Calu3 (cell line): Measurements from ENCODE around the gene PPP1R26. TPM values are rescaled to one million over a fixed set of nuclear protein-coding genes. Genes with fewer than 3 reads are reported as not detected.

Source experiments
- BruUV-seq: library from RNA; stranded (reverse); fragments of 400-500 nt; replicated peaks from 2 replicates; lab custom pipeline; 2021; lab: Mats Ljungman, UMichigan
- CTCF ChIA-PET: fragments of 300-600 bp; sonication (Branson Sonifier 250); formaldehyde crosslinking; loops from one replicate; lab custom pipeline; 2022; ENCODE audit warnings: antibody characterized with exemption; lab: Charles Lee
- DNase-seq: peaks from one replicate; pipeline ENCODE4 v3.0.0; 2022
- H3K27ac Mint-ChIP-seq: one replicate; pipeline ENCODE4 v1.8.0; 2022; ENCODE audit warnings: mixed read lengths; ENCODE audit not compliant: unreplicated experiment
- H3K27me3 Mint-ChIP-seq: one replicate; pipeline ENCODE4 v1.8.0; 2022; ENCODE audit warnings: mixed read lengths; ENCODE audit not compliant: unreplicated experiment
- H3K36me3 Mint-ChIP-seq: one replicate; pipeline ENCODE4 v1.8.0; 2022; ENCODE audit warnings: mild to moderate bottlenecking, moderate library complexity, mixed read lengths; ENCODE audit not compliant: insufficient read depth, unreplicated experiment
- H3K4me1 Mint-ChIP-seq: one replicate; pipeline ENCODE4 v1.8.0; 2022; ENCODE audit warnings: mild to moderate bottlenecking, low read depth, mixed read lengths; ENCODE audit not compliant: unreplicated experiment
- H3K4me3 Mint-ChIP-seq: one replicate; pipeline ENCODE4 v1.8.0; 2022; ENCODE audit warnings: mild to moderate bottlenecking, low read depth, moderate library complexity, mixed read lengths; ENCODE audit not compliant: unreplicated experiment
- H3K9me3 Mint-ChIP-seq: one replicate; pipeline ENCODE4 v1.8.0; 2022; ENCODE audit warnings: low read depth, mixed read lengths; ENCODE audit not compliant: unreplicated experiment
- intact Hi-C: fragments of 100-400 bp; cut with micrococcal nuclease; formaldehyde crosslinking; loops from one replicate; pipeline ENCODE4 v1.10.0; 2022; ENCODE audit not compliant: unreplicated experiment
- total RNA-seq: library from RNA; stranded (reverse); gene quantifications from 2 replicates; pipeline ENCODE4 v1.2.3, GENCODE V29; 2022
- TF ChIP-seq, protein P1 (sequence below): fragments of 200-600 bp; IDR thresholded peaks from one replicate; pipeline ENCODE4 v1.8.0; 2022; ENCODE audit warnings: antibody characterized with exemption; ENCODE audit not compliant: unreplicated experiment

The PPP1R26 gene
- total RNA-seq, 1 experiment from 2014 or later: 35.1 TPM

DNA sequence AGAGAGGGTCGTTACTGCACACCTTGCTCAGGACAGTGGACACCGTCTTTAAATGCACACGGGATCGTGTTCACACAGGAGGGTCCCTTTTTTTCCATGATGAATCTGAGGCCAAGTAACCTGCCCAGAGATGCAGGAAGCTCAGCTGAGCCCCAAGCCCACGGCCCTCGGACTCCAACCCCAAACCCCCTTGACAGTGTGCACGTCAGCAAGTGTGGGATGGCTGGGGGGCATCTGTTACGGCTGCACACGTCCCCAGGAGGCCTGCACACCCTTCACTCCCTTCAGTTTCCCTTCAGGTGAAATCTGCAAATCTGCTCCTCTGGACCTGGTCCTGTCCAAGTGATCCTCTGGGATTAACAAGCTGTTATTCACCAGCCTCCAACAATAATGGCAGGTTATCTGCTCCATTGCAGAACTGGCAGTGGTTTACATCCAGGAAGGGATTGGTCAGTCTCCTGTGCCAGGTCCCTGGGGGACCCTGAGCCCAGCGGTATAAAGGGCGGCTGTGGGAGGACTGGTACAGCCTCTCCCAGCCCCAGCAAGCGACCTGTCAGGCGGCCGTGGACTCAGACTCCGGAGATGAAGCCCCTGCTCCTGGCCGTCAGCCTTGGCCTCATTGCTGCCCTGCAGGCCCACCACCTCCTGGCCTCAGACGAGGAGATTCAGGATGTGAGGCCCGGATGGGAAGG is 41.5 kb downstream of the PPP1R26 start, which contains the start of gene LCN1:
TSS of gene LCN1 (plus strand) at position 525 of the 692 bp plus-strand sequence. CDS start at position 583, 58 bp downstream.
- DNase-seq: no peak
- Mint-ChIP-seq H3K4me3 (no peak within 1 kb of the TSS), H3K36me3 (no peaks in the 10 kb centered on the region), H3K9me3 (no peaks in the 10 kb centered on the region), H3K27ac (no peak within 1 kb of the TSS), H3K27me3 (peaks cover 38% of the 10 kb centered on the region), H3K4me1 (no peaks in the 10 kb centered on the region)
- intact Hi-C loops: no loop called here
- TF ChIP-seq, protein P1, sequence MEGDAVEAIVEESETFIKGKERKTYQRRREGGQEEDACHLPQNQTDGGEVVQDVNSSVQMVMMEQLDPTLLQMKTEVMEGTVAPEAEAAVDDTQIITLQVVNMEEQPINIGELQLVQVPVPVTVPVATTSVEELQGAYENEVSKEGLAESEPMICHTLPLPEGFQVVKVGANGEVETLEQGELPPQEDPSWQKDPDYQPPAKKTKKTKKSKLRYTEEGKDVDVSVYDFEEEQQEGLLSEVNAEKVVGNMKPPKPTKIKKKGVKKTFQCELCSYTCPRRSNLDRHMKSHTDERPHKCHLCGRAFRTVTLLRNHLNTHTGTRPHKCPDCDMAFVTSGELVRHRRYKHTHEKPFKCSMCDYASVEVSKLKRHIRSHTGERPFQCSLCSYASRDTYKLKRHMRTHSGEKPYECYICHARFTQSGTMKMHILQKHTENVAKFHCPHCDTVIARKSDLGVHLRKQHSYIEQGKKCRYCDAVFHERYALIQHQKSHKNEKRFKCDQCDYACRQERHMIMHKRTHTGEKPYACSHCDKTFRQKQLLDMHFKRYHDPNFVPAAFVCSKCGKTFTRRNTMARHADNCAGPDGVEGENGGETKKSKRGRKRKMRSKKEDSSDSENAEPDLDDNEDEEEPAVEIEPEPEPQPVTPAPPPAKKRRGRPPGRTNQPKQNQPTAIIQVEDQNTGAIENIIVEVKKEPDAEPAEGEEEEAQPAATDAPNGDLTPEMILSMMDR: no peak
- no TSS peak for BruUV-seq
- CTCF ChIA-PET: no interaction called here

DNA sequence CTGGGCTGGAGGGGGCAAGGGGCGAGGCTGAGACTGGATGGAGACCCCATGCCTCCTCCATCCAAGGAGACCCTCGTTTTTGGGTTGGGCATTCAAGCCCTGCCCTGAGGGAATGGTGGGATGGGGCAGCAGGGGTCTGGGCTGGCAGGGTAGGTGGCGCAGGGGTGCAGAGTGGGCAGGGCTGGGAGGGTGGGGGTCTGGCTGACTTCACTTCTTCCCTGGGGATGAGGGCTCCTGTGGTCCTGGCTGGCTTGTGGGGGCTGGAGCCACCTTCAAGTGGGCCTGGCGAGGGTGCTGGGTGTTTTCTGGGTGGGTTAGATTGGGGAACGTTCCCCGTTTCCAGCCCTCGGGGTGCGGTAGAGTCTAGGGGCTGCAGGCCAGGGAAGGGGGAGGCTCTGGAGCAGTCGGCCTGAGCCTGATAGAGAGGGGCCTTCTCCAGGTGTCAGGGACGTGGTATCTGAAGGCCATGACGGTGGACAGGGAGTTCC is 42.1 kb downstream of the PPP1R26 start:
- CTCF ChIA-PET: no interaction called here
- Mint-ChIP-seq H3K4me1 (no peaks in the 10 kb centered on the region), H3K9me3 (no peaks in the 10 kb centered on the region), H3K4me3 (no peak overlapping the region), H3K27ac (no peak overlapping the region), H3K36me3 (no peaks in the 10 kb centered on the region), H3K27me3 (peaks cover 38% of the 10 kb centered on the region)
- TF ChIP-seq, protein P1: no peak
- DNase-seq: no peak
- no TSS peak for BruUV-seq
- intact Hi-C loops: no loop called here

DNA sequence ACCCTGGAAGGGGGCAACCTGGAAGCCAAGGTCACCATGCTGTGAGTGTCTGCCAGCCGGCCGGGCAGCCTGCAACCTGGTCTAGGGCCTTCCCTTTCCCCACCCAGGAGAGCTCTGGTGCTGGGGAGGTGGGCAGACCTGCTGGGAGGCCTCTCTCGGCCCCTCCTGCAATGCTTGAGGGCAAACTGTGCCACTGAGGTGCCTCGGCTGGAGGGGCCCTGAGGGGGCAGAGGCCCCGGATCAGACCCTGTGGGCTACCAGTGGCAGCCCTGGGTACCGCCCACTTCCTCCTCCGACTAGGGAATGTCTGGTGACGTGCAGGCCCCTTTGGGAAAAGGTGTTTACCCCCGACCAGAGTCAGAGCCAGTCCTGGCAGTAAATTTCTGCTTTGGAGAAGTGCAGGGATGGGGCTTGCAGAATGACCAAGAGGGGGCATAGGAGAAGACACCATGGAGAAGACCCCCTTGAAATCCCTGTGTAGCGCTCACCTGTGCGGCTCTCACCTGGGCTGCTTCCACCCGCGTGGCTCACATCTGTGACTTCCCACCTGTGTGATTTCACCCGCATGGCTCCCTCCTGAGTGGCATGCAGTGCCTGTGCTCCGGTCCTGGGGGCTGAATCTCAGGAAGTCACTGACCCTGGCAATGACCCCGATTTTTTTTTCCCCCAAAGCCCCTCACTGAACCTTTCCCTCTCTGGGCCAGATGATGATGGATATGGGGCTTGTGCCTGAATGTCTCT is 42.7 kb downstream of the PPP1R26 start:
- no peaks in the 10 kb centered on the region for H3K36me3 Mint-ChIP-seq
- CTCF ChIA-PET: no interaction called here
- peaks cover 38% of the 10 kb centered on the region for H3K27me3 Mint-ChIP-seq
- DNase-seq: no peak
- H3K9me3 Mint-ChIP-seq: no peaks in the 10 kb centered on the region
- intact Hi-C loops: no loop called here
- TF ChIP-seq, protein P1: no peak
- no peak overlapping the region for H3K27ac Mint-ChIP-seq
- no TSS peak for BruUV-seq
- no peak overlapping the region for H3K4me3 Mint-ChIP-seq
- no peaks in the 10 kb centered on the region for H3K4me1 Mint-ChIP-seq

DNA sequence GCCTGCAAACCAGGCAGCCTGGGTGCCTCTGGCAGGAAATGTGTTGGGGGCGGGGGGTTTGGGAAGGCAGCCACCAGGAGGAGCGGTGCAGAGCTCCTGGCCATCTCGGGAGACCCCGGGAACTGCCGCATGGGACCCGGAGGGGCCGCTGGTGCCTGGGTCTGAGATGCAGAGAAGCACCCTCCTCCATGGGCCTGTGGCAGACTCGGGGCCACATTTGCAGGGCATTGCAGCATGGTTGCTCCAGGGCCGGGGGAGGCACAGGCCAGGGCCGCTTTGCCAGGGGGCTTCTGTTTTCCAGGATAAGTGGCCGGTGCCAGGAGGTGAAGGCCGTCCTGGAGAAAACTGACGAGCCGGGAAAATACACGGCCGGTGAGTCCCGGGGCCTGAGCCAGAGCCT is 43.3 kb downstream of the PPP1R26 start:
- BruUV-seq: no TSS peak
- intact Hi-C loops: no loop called here
- Mint-ChIP-seq H3K27me3 (peaks cover 33% of the 10 kb centered on the region), H3K9me3 (no peaks in the 10 kb centered on the region), H3K27ac (no peak overlapping the region), H3K4me3 (no peak overlapping the region), H3K36me3 (no peaks in the 10 kb centered on the region), H3K4me1 (no peaks in the 10 kb centered on the region)
- CTCF ChIA-PET: no interaction called here
- TF ChIP-seq, protein P1: no peak
- no peak for DNase-seq
